HG02763 (cell line): ENCODE results near the gene EEPD1.

Source experiments
- ATAC-seq: cut with Tn5 transposase; IDR thresholded peaks from one replicate; pipeline ENCODE4 v1.9.1; 2021; ENCODE audit warnings: mild to moderate bottlenecking, moderate library complexity; ENCODE audit not compliant: unreplicated experiment

EEPD1 gene

DNA sequence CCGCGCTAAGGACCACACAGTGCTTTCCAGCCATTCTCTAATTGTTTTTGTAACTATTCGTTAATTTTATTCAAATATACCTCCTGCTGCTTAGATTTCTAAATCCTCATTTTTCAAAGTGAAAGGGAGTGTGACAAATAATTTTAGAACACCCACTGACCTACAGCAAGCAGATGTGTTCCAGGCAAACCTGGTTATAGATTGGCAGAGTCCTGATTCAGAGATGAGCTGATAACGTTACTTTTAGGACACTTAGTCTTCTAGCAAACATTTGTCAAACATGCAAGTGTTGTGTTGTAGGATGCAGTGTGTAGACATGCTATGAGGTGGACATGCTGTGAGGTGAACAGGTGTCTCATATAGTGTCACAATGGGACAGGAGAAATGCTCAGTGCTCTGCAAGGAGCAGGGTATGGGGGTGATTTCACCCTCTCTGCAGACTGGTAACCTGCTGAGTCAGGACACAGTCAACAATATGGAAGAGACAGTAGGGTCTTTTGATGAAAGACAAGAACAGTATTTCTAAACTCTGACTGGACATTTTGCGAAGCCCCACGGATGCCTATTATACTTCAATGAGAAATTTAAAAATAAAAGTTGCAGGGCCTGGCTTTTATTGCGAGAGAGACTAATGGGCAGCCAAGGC is 144.4 kb downstream of the EEPD1 start:
- ATAC-seq, result no peak

DNA sequence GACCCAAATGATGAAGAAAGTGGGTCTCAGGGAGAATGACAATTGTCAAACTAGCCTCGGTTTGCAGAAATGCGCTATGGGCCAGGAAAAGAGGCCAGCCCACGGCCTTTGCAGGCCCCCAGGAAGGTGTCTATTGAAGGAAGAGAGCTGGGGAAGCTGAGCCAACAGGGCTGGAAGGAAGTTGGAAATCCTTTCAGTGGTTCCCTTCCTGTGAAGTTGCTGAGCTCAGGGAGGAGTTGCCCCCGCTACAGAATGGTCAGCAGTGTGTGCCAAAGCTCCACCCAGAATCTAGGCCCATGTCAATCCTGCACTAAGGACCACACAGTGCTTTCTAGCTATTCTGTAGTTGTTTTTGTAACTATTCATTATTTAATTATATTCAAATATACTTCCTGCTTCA is 145.1 kb downstream of the EEPD1 start:
- ATAC-seq, result no peak

DNA sequence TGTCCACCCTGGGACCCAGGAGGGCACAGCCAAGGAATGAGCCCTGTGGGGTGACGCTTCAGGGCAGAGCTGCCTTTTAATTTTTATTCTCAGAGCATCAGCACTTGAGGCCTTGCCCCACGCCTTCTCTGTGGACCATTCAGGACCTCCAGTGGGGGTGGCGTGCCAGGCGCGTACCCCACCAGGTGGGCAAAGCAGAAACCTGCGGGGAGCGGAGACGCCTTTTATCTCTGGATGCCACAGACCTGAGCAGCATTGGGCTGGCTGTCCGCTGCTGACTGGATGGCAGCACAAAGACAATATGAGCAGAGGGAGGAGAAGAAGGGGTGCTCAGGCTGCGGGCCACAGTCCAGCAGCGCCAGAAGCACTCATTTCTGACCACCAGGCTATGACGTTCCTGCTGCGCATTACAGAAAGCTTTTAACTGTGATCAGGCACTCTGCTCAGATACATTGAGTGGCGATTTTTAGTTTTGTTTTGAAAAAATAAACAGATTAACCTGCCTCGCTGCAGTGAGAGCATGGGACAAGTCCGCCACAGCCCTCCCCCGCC is 146.2 kb downstream of the EEPD1 start:
- ATAC-seq, result no peak

DNA sequence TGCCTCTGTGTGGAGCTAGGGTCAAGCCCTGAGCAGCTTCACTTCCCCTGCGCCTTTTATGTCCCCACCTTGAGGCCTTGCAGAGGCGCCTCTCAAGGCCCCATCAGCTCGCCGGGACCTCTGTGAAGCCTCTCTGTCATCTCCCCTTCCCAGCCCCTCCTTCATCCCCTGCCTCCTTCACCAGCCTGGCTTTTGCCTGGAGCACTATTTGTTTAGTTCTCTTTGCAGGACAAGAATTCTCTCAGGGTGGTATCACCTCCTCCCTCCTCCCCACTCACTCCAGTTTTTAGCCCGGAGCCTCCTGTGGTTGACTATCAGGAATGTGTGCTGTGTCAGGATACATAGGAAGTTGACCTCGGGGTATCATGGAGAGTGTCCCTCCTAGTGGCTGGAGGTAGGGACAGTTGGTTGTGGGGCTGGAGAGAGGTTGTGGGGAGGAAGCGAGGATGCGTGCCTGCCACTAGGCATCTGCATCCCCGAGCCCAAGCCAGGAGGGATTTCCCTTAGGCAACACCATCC is 146.8 kb downstream of the EEPD1 start:
- ATAC-seq, result no peak

DNA sequence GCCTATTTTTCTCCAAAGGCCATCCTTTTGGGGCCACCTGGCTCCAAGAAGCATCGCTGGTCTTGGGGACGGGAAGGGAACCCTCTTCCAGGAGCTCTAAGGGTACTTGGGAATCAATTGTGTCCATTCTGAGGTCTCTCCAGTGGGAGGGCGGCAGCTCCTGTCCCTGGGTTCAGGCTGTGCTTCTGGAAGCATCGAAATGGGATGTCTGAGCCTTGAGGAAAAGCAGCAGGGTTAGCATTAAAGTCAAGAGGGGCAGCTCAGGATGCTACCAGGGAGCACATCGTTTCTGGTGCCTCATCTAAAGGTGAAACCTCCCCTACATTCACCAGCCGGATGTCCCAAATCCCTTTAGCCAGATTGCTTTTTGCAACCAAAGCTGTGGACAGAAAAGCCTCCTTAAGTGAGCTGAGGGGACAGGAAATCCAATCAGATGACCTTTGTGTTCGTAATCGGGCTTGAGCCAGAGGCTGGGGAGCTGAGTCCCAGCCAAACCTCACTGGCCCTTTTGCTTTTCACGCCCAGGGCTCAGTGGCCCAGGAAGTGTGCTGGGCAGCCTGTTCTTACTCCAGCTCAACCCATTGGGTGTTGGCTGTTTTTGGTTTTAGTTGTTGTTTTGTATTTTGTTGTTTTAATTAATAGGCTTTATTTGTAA is 147.8 kb downstream of the EEPD1 start:
- ATAC-seq, result no peak

DNA sequence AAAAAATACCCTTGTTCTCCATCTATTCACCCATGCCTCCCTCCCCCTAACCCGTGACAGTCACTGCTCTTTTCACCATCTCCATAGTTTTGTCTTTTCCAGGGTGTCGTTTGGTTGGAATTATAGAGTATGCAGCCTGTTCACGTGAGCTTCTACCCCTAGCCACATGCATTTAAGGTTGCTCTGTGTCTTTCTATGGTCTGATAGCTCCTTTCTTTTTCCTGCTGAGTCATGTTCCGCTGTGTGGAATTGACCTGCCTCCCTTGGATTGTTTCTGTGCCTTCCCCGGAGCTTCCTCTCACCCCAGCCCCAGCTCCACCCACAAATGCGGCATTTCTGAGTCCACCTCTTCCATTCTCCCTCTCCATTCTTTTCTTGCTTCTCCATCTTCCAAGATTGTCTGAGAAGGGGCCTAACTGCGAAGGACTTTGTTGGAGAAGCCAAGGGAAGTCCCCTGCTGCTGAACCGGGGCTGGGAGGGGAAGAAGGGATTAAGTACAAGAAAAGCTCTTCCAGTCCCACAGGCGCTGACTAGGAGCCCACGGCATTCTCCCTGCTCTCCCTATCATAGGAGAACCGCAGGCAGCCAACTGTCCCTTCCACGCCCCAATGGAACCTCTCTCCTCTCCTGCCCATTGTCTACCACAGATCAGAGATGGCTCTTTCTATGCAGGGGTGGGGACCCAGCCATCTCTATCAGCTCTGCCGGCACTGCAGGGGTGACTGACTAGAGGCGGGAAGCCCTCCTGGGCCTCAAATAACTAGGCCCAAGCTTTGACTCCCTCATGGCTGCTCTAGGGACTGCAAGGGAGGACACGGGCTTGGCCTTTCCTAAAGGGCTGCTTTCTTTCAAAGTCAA is 149.1 kb downstream of the EEPD1 start:
- no peak for ATAC-seq

DNA sequence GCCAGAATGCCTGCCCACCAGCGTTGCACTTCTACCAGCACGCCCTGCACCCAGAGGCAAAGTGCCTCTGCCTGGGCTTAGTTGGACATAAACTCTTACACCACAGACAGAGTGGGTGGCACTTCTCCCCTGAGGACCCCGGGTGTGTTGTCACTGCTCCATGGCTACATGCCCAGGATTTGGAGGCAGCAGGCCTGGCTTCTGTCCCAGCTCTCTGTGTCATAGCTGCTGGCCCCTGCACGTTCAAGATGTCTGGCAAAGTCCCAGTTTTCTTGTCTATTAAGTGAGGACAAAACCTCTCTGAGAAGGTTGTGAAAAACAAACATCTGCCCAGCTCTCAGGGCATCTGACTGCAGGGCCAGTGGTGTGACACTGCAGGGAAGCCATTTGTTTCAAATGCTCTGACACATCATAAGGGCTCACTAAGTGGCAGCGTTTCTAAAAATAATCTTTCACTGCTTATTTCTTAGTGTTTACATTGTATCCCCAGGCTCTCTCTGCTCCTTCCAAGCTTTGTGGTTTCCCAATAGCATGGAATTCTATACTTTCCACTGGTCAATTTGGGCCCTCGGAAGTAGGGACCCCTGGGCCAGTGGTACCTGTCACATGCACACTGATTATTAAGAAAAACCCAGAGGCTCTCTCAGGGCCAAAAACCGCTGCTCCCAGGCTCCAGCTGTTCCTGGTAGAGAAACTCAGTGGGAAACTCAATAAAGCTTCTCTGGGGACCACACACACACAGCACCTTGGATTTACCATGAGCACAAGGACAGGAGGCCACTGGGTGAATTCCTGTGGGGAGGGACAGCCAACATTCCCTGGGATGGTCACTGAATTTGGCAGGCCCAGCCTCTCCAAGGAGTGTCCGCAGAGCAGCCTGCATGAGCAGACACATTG is 150.4 kb downstream of the EEPD1 start:
- no peak for ATAC-seq

DNA sequence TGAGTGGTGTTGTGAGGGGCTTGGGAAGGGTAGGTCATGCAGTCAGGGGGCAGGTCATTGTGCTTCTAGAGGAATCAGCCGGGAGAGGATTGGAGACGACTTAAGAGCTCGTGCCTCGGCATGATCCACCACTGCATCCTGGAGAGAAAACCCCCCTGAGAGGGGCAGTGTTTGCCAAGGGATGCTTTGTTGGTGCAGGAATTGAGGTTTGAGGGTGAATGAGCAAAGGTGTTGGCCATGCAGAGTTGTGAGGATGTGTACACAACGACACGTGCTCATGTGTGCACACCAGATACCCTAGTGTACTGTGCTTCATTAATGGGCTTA is 151.0 kb downstream of the EEPD1 start:
- no peak for ATAC-seq

DNA sequence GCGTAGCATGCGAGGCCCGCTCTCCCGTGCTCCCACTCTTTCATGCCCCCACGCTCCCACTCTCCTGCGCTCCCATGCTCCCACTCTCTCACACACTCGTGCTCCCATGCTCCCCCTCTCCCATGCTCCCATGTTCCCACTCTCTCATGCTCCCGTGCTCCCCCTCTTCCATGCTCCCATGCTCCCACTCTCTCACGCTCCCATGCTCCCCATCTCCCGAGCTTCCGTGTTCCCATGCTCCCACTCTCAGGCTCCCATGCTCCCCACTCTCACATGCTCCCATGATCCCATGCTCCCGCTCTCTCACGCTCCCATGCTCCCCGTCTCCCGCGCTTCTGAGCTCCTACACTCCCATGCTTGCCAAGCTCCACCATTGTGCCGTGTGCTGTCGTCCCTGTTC is 152.2 kb downstream of the EEPD1 start:
- no peak for ATAC-seq

DNA sequence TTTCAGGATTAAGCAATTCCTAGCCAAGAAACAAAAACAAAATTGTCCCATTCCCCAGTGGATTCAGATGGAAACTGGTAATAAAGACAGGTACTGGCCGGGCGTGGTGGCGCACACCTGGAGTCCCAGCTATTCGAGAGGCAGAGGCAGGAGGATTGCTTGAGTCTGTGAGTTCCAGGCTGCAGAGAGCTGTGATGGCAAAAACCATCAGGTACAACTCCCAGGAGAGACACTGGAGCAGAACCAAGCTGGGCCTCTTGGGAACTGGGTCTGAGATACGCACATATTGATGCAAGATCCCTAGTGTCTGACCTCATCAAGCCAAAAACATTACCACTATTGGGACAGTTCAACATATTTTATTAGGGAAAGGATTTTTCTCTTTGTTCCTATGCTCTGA is 152.6 kb downstream of the EEPD1 start:
- ATAC-seq, result no peak

DNA sequence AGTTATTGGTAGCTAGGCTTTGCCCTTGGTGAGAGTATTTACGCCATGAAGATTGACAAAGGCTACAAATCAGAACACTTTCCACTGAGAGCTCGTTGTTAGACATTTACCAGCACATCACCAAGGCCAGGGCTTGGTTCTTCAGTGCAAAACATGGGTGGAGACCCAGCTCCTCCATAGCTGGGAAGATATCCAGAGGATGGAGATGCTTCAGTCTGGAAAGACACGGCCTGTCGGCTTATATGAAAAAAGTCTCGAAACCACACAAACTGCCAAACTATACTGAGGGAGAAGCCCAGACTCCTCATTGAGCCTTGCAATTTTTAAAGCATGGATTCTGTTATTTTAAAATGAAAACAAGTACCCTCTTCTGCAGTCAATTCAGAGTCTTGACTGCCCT is 153.2 kb downstream of the EEPD1 start:
- no peak for ATAC-seq

DNA sequence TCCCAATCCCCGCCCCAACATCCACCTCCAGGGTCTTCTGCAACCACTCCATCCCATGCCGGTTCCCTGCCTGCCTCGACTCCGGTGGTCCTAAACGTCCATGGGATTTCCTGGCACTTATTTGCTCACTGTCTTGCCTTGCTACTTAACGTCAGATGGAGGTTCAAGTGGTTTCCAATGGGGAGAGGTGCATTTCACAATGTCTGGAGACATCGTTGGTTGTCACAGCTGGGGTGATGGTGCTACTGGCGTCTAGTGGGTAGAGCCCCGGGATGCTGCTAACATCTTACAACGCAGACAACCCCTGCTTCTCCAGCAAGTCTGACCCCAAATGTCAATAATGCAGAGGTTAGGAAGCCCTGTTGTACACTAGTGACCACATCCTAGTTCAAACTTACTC is 153.7 kb downstream of the EEPD1 start:
- ATAC-seq, result no peak

DNA sequence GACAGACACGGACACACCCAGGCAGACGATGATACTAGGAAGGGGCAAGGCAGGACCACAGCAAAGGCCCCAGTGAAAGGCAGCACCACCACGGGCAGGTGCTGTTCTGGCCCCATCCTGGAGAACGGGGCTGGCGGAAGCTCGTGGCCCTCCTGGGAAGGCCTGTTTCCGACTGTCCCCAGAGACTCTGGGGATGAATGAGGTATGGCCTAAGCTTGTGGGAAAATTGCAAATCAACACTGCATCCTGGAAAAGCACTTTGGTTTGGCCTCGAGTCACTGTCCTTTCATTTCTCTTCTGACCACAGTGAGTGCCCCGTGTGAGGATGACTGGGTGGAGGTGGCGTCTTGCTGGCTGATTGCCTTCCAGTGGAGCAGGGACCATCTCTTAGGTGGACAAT is 155.0 kb downstream of the EEPD1 start:
- ATAC-seq, result no peak

DNA sequence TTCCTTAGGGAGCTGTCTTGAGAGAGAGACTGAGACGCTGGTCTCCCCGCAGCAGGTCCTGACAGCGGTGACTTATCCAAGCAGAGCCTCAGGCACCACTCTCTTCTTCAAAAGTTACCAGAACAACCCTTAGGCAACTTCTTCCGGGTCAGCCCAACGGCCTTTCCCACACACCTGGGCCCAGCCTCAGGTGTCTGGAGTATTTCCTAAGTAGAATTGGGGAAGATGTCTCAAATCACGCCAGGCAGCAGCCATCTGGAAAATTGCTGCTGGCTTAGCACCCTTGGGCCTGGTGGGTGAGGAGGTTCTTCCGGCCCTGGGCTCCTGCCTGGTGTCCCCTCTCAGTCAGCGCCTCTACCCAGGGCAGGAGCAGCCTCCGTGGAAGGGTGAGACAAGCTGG is 156.2 kb downstream of the EEPD1 start:
- no peak for ATAC-seq

DNA sequence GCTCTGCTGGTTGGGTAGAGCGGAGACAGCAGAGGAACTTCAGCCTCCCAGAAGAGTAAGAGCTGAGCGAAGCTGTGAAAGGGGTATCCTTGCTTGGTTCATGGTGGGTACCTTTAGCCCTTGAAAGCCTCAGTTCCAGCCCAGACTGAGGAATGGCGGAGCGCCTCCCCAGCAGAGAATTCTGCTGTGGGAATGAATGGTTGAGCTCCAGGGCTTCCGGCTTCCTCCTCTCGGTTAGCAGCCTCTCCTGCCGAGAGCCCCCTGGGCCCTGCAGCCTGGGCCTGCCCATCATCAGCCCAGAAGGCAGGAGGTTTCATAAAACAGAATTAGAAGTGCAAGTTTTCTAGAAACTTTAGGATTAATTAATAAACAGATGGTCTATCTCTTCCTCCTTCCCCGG is 156.7 kb downstream of the EEPD1 start:
- no peak for ATAC-seq

DNA sequence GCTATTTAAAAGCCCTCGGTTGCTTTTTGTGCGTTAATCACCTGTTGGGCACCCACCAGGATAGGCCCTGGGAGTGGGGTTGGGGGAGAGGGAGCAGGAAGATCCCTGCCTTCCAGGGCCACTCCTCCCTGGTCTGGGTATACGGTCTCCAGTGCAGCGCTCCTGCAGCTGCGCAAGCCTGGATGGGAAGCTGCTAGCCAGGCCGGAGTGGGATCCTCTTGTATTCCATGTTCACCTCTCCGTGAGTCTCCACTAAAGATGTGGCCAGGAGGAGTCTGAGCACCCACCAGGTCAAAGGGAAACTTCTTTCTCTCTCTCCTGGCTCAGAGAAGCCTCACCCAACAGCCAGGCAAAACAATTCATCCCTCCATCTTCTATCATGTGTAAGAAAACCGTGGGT is 157.8 kb downstream of the EEPD1 start:
- no peak for ATAC-seq

DNA sequence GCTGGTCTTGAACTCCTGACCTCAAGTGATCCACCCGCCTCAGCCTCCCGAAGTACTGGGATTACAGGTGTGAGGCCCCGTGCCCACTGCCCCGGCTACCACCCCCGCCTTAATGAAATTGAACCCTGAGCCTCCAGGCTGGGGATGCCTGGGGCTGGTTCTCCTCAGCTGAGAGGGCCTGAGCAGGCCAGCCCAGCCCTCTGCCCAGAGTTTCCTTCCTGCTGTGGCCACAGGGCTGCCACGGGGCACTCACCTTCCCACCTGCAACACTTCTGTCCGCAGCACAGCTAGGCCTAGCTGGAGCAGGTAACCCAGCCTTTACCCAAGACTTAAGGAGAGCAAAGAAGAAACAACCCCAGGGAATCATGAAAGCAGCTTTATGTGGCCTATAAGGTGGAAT is 158.5 kb downstream of the EEPD1 start:
- no peak for ATAC-seq

DNA sequence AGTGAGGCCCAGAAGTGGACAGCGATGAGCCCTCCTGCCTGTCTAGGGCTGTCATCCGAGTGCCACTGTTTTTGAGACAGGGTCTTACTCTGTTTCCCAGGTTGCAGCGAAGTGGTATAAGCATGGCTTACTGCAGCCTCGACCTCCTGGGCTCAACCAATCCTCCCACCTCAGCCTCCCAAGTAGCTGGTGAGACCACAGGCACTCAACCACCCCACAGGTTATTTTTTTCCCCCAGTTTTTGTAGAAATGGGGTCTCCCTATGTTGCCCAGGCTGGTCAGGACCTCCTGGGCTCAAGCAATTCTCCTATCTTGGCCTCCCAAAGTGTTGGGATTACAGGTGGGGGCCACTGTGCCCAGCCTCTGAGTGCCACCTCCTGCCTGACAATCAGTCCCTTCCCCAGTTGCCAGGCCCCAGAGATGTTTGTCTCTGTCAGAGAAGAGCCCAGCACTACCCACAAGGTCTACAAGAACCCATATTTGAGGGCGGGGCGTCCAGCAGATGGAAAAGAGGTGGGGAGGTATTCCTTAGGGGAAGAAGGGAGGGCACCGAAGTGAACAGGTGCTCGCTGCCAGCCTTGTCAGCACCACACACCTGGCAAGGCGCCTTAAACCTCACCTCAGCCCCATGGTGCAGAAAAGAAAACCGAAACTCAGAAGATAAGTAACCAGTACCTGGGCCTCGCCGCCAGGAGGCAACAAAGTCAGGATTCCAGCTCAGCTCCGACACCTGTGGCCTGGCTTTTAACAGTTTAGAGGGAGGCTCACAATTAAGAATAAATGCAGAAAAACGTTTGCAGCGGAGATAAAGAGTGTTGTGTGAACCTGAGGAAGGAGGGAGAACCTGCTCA is 159.2 kb downstream of the EEPD1 start:
- ATAC-seq, result no peak

DNA sequence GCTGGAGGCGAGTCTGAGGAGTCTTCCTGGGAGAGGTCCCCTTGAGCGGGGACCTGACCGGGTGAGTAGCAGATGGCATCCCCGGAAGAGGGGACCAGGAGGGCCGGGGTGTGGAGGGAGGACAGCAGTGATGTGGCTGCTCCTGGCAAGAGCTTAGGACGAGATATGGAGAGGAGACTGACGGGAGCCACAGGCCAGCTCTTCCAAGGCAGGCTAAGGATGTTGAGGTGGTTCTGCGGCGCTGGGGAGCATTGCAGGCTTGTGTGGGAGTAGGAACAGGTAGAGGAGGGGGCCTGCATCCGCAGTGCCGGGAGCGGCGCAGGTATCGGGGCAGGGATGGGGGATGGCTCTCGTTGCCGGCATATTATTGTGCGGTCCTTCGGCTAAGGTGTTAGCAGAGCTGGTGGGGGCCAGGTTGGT is 159.9 kb downstream of the EEPD1 start:
- no peak for ATAC-seq

DNA sequence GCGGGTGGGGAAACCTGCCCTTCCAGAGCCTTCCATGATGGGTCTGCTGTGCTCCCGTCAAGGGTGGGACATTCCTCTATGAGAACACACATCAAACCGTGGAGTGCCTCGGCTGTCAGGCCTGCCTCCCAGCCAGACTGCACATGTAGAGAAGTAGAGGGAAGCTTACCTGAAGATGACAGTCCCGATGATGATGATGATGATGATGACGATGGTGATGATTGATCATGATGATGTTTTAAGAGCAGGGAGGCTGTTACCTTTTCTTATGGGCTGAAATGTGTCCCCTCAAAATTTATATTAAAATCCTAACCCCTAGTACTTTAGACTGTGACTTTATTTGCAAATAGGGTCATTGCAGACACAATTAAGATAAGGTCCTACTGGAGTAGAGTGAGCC is 160.6 kb downstream of the EEPD1 start:
- no peak for ATAC-seq
